ENCODE data around the gene FCHSD2. TPM values are rescaled to one million over a fixed set of nuclear protein-coding genes. Genes with fewer than 3 reads are reported as not detected.
A peak's percentile ranks its signal among the peaks of the same experiment; 100 is the strongest.

Gene FCHSD2
- total RNA-seq, 1 experiment from 2014 or later = 4.6 TPM

DNA sequence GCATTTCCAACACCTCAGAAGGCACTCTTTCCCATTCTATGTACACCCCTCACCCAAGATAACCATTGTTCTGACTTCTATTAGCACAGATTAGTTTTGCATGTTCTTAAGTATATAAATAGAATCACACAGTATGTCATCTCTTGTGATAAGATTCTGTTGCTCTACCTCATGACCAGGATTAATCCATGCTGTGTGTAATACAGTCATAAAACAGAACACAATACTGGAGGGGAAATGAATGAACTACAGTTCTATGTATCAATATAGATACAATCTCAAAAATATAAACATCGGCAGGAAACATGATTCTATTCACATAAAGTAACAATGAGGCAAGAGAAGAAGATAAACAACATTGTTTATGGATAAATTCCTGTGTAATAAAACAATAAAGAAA is 176.4 kb downstream of the FCHSD2 start:
- Histone ChIP-seq H3K36me3 (replicated peaks; ENCODE audit: control insufficient read depth, insufficient read depth, low read length) (no peaks in the 10 kb centered on the region), H3K4me3 (ENCODE audit: insufficient read depth, low read depth, low read length) (no peak overlapping the region), H3K27me3 (ENCODE audit: control insufficient read depth, insufficient read depth, low read length) (no peaks in the 10 kb centered on the region)
- no peak for DNase-seq

DNA sequence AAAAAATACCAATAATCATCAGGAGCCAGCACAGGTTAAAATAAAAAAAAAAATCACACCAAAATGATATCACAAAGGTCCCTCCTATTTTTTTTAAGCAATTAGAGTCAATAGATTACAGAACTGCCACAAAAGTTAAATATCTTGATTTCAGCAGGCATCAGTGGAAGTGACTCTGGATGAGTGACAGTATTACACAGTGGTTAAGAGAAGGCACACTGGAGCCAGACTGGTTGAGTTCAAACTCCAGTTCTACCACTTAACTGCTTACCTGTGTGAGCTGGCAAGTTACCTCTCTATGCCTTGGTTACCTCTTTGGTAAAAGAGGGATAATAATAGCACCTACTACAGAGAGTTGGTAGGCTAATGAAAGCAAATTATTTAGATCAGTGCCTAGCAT is 179.4 kb downstream of the FCHSD2 start:
- no peaks in the 10 kb centered on the region for H3K36me3 ChIP-seq (replicated peaks; ENCODE audit: control insufficient read depth, insufficient read depth, low read length)
- H3K27me3 ChIP-seq (ENCODE audit: control insufficient read depth, insufficient read depth, low read length) = no peaks in the 10 kb centered on the region
- DNase-seq = no peak
- no peak overlapping the region for H3K4me3 ChIP-seq (ENCODE audit: insufficient read depth, low read depth, low read length)

DNA sequence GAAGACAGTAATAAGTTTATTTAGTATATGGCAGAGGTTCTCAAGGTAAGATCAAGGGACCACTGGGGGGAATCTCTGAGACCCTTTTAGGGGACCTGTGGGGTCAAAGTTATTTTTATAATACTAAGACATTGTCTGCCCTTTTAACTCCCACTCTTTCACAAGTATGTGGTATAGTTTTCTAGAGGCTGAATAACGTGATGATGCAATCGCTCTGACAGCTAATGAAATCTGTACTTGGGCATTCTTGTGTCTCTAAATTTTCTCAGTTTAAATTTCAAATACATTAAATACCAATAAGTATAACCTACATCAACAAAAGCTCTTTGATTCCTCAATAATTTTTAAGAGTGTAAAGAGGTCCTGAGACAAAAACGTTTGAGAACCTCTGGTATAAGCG is 180.0 kb downstream of the FCHSD2 start:
- DNase-seq = no peak

DNA sequence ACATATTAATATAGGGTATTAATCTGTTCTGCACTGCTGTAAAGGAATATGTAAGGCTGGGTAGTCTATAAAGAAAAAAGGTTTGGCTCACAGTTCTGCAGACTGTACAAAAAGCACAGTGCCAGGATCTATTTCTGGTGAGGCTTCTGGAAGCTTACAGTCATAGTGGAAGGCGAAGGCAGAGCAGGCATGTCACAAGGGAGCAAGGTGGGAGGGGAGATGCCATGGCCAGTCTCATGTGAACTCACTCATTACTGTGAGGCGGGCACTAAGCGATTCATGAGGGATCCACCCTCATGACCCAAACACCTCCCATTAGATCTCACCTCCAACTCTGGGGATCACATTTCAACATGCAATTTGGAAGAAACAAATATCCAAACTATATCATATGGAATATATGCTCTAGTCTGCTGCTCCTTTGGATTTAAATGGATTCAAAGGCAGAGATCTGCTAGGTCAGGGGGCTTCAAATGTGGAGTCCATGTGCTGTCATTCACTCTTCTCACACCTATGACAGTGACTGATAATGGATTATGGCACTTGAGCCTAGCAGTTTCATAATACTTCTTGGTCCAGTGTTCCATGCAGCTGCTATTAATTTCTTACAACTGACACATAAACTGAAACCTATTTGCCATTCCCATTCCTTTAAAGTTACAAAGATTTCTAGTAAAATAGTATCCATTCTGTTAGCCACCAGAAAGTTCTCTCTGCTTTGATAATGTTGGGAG is 182.0 kb downstream of the FCHSD2 start:
- Histone ChIP-seq H3K36me3 (replicated peaks; ENCODE audit: control insufficient read depth, insufficient read depth, low read length) (no peaks in the 10 kb centered on the region), H3K27me3 (ENCODE audit: control insufficient read depth, insufficient read depth, low read length) (no peaks in the 10 kb centered on the region), H3K4me3 (ENCODE audit: insufficient read depth, low read depth, low read length) (no peak overlapping the region)
- DNase-seq = no peak

More for the DNA sequence above, 180.0 kb downstream of the FCHSD2 start:
- Histone ChIP-seq H3K27me3 (ENCODE audit: control insufficient read depth, insufficient read depth, low read length) (no peaks in the 10 kb centered on the region), H3K36me3 (replicated peaks; ENCODE audit: control insufficient read depth, insufficient read depth, low read length) (no peaks in the 10 kb centered on the region), H3K4me3 (ENCODE audit: insufficient read depth, low read depth, low read length) (no peak overlapping the region)

DNA sequence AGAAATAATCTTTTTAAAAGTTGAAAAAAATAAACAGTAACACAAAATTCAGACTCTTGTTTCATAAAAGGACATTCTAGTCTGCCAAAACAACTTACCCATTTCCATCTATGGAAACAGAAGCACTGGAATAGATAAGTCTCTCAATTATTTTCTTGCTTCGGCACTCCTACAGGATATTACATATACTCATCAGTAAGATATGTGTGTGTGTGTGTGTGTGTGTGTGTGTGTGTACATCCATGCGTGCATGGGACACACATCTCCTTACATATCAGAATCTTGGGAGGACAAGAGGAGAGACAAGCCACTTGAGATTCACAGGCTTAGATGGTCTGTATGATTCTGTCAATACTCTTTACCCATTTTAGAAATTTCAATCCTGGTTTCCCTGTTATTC is 183.3 kb downstream of the FCHSD2 start:
- no peaks in the 10 kb centered on the region for H3K27me3 ChIP-seq (ENCODE audit: control insufficient read depth, insufficient read depth, low read length)
- H3K4me3 ChIP-seq (ENCODE audit: insufficient read depth, low read depth, low read length) = no peak overlapping the region
- no peaks in the 10 kb centered on the region for H3K36me3 ChIP-seq (replicated peaks; ENCODE audit: control insufficient read depth, insufficient read depth, low read length)
- DNase-seq = no peak

DNA sequence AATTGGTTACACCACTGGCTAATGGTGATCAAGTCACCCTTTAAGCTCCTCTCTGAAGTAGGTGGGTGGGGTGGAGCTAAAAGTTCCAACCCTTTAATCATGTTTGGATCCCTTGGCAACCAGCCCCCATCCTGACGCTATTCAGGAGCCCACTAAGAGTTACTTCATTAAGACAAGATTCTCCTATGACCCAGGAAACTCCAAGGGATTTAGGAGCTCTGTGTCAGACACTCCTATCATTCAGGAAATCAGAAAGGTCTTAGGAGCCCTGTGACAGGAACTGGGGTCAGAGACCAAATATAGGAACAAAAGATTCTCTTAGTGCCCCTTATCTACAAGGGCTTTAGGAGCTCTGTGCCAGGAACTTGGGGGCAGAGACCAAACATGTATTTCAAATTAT is 186.7 kb downstream of the FCHSD2 start:
- Histone ChIP-seq H3K4me3 (ENCODE audit: insufficient read depth, low read depth, low read length) (no peak overlapping the region), H3K27me3 (ENCODE audit: control insufficient read depth, insufficient read depth, low read length) (no peaks in the 10 kb centered on the region), H3K36me3 (replicated peaks; ENCODE audit: control insufficient read depth, insufficient read depth, low read length) (no peaks in the 10 kb centered on the region)
- no peak for DNase-seq

DNA sequence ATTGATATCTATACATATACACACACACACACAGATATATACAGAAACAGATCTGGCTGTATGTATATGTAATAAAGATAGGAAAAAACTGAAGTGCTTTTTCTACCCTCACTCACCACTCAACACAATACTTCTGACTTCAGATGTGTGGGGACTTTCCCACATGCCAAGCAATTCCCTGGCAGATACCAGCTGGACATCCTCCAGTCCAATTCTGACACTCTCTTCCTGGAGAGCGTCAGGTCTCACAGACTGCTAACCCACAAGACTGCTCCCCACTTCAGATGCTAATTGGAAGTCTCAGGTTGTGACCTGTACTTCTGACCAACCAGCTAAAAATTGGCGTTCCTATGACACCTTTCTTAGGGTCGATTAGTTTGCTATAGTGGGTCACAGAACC is 187.3 kb downstream of the FCHSD2 start:
- no peak overlapping the region for H3K4me3 ChIP-seq (ENCODE audit: insufficient read depth, low read depth, low read length)
- no peaks in the 10 kb centered on the region for H3K27me3 ChIP-seq (ENCODE audit: control insufficient read depth, insufficient read depth, low read length)
- DNase-seq = no peak
- no peaks in the 10 kb centered on the region for H3K36me3 ChIP-seq (replicated peaks; ENCODE audit: control insufficient read depth, insufficient read depth, low read length)

DNA sequence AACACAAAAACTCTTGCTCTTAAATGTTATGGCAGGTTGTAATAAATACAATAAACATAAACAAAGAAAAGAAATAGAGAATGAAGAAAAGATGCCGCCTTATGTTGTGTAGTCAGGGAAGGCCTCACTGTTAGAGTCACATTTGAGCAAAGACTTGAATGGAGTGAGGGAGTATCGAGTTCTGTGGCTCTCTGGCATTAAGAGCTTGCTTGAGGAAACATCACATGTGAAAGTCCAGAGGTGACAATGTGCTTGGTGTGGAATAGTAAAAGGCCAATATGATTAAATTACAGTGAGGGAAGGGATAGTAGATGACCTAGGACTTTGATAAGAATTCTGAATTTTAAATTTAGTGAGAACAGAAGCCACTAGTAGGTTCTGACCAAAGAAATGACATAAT is 188.5 kb downstream of the FCHSD2 start:
- Histone ChIP-seq H3K27me3 (ENCODE audit: control insufficient read depth, insufficient read depth, low read length) (no peaks in the 10 kb centered on the region), H3K36me3 (replicated peaks; ENCODE audit: control insufficient read depth, insufficient read depth, low read length) (no peaks in the 10 kb centered on the region), H3K4me3 (ENCODE audit: insufficient read depth, low read depth, low read length) (no peak overlapping the region)
- no peak for DNase-seq

DNA sequence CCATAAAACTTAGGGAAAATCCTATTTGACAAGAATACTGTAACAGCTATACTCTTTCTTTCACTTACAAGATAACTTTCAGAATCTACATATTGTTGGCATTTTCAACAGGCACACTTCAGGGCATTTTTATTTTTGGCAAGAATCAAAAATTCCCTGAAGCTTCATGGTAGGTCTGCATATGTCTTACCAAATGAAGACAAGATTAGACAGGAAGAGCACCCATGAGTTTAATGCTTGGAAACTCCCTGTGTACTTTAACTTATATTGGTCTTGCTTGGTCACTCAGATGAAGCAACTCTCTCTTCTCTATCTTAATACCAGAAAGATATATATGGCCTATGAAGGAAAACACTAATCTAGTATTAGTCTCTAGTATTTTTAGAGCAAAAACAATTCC is 190.2 kb downstream of the FCHSD2 start:
- no peak for DNase-seq
- Histone ChIP-seq H3K36me3 (replicated peaks; ENCODE audit: control insufficient read depth, insufficient read depth, low read length) (no peaks in the 10 kb centered on the region), H3K27me3 (ENCODE audit: control insufficient read depth, insufficient read depth, low read length) (no peaks in the 10 kb centered on the region), H3K4me3 (ENCODE audit: insufficient read depth, low read depth, low read length) (no peak overlapping the region)

DNA sequence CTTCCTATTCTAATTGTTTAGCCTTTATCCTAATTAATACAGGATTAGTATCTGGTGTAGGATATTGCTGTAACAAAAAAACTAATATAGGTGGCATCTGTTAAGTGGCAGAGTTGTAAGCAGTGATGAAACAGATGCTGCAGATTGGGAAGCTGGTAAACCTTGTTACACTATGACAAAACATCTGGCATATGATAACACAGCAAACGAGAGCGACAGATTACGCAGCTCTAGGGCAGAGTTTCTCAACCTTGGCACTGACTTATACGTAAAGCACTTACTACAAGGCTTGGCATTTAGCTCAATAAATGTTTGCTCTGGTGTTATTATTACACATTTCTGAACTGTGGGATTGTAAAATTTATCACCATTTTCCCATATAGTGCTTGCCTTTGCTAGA is 190.9 kb downstream of the FCHSD2 start:
- no peaks in the 10 kb centered on the region for H3K36me3 ChIP-seq (replicated peaks; ENCODE audit: control insufficient read depth, insufficient read depth, low read length)
- H3K27me3 ChIP-seq (ENCODE audit: control insufficient read depth, insufficient read depth, low read length) = no peaks in the 10 kb centered on the region
- DNase-seq = no peak
- no peak overlapping the region for H3K4me3 ChIP-seq (ENCODE audit: insufficient read depth, low read depth, low read length)

DNA sequence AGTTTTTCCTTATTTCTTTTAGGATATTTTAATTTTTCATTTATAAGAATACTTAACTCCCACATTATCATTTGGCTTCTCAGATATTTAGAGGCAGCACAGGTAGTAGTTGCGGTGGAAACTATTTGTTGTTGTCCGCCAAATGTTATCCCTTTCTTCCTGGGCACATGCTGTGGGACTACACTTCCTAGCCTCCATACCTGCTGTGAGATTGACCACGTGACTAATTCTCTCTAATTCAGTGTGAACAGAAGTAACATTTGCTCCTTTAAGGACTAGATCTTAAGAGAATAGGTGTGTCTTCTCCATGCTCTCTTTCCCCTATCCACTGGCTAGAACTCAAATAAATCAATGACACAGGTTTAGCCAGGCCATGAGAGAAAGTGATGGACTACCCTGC is 191.4 kb downstream of the FCHSD2 start:
- Histone ChIP-seq H3K27me3 (ENCODE audit: control insufficient read depth, insufficient read depth, low read length) (no peaks in the 10 kb centered on the region), H3K36me3 (replicated peaks; ENCODE audit: control insufficient read depth, insufficient read depth, low read length) (no peaks in the 10 kb centered on the region), H3K4me3 (ENCODE audit: insufficient read depth, low read depth, low read length) (no peak overlapping the region)
- peak; percentile 46 for DNase-seq

DNA sequence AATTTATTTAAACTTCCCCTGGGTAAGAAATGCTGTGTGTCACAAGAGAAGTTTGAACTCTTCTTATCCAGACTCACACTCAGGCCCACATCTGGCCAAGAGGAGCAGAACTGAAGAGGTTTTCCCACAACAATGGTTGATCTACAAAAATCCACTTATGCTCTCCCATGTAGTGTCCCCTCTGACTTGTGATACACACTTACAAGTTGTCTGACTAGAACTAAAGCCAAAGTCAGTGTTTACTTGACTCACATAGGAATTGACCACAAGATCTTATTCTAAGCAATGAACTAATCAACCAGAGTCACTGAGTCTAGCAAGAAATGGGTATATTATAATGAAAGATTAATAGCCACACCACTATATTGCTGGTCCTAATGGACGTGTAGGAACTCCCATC is 194.9 kb downstream of the FCHSD2 start:
- no peaks in the 10 kb centered on the region for H3K36me3 ChIP-seq (replicated peaks; ENCODE audit: control insufficient read depth, insufficient read depth, low read length)
- no peak overlapping the region for H3K4me3 ChIP-seq (ENCODE audit: insufficient read depth, low read depth, low read length)
- no peaks in the 10 kb centered on the region for H3K27me3 ChIP-seq (ENCODE audit: control insufficient read depth, insufficient read depth, low read length)
- no peak for DNase-seq

DNA sequence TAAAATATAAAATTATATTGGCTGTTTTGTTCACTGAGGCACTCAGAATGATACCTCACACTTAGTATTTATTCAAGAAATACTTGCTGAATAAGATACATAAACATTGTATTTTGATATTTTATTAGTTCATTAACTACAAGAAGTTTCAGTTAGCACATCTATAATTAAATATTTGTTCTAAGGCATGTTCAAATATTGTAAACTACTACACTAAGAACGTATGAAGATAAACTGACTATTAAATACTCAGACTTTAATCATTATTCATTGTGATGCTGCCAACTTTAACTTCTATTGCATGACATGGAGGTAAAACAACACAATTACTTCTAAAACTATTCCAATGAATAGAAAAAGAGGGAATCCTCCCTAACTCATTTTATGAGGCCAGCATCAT is 198.5 kb downstream of the FCHSD2 start:
- no peak overlapping the region for H3K4me3 ChIP-seq (ENCODE audit: insufficient read depth, low read depth, low read length)
- H3K27me3 ChIP-seq (ENCODE audit: control insufficient read depth, insufficient read depth, low read length) = no peaks in the 10 kb centered on the region
- no peaks in the 10 kb centered on the region for H3K36me3 ChIP-seq (replicated peaks; ENCODE audit: control insufficient read depth, insufficient read depth, low read length)
- no peak for DNase-seq

DNA sequence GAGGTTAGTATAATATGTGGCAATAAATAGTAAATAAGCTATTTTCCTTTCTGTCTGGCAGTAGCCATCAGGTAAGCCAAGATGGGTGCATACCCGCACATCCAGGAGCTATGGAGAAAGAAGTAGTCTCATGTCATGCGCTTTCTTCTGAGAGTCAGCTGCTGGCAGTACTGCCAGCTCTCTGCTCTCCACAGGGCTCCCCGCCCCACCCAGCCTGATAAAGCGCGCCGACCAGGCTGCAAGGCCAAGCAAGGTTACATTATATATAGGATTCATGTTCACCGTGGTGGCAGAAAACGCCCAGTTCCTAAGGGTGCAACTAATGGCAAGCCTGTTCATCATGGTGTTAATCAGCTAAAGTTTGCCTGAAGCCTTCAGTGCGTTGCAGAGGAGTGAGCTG is 201.7 kb downstream of the FCHSD2 start:
- Histone ChIP-seq H3K4me3 (ENCODE audit: insufficient read depth, low read depth, low read length) (no peak overlapping the region), H3K27me3 (ENCODE audit: control insufficient read depth, insufficient read depth, low read length) (no peaks in the 10 kb centered on the region), H3K36me3 (replicated peaks; ENCODE audit: control insufficient read depth, insufficient read depth, low read length) (no peaks in the 10 kb centered on the region)
- DNase-seq = no peak

DNA sequence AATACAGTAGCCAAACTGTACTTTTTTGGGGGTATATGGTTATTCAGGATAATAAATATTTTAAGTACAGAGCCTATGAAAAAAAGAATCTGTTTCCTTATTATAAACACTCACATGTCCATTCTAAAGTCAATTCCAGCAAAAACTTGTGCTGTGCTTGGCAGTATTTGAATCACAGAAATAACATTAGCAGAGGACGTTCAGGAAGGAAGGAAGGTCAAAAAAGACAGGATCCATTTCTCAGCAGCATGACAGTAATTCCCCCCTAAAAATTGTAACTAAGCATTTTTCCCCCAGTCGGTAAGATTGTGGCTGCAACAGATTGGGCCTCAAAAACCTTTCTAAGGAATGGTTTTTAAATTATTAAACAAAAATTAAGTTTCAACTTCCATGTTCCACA is 203.1 kb downstream of the FCHSD2 start:
- Histone ChIP-seq H3K36me3 (replicated peaks; ENCODE audit: control insufficient read depth, insufficient read depth, low read length) (no peaks in the 10 kb centered on the region), H3K27me3 (ENCODE audit: control insufficient read depth, insufficient read depth, low read length) (no peaks in the 10 kb centered on the region), H3K4me3 (ENCODE audit: insufficient read depth, low read depth, low read length) (no peak overlapping the region)
- no peak for DNase-seq

DNA sequence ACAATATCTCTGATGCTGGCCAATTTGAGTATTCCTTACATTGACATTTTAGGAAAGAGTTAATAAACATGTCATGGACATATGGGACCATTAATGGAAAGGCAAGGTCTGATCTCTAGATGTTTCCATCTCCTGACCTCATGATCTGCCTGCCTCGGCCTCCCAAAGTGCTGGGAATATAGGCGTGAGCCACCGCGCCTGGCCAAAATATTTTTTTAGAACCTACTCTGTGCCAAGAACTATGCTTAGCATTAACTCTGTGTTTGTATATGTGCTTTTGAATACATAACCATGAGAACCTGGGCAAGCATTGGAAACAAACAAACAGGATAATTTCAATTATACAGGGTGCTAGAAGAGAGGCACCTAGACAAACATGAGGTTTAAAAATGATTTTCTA is 204.7 kb downstream of the FCHSD2 start:
- H3K36me3 ChIP-seq (replicated peaks; ENCODE audit: control insufficient read depth, insufficient read depth, low read length) = no peaks in the 10 kb centered on the region
- no peak for DNase-seq
- no peaks in the 10 kb centered on the region for H3K27me3 ChIP-seq (ENCODE audit: control insufficient read depth, insufficient read depth, low read length)
- H3K4me3 ChIP-seq (ENCODE audit: insufficient read depth, low read depth, low read length) = no peak overlapping the region
